Endodermal cell (in vitro differentiated cells): ENCODE results near the gene ARID4B. TPM values are rescaled to one million over a fixed set of nuclear protein-coding genes. Genes with fewer than 3 reads are reported as not detected.

ENCODE experiments used
- DNase-seq: peaks from one replicate; pipeline ENCODE4 v3.0.0-alpha.2; 2017
- H3K27ac ChIP-seq: 2 replicates; pipeline ENCODE4 v1.5.1; 2013; ENCODE audit warnings: mild to moderate bottlenecking, low read depth, low read length, moderate library complexity
- H3K27me3 ChIP-seq: 2 replicates; pipeline ENCODE4 v1.6.1; 2013; ENCODE audit warnings: mild to moderate bottlenecking, low read length, moderate library complexity; ENCODE audit not compliant: insufficient read depth, control insufficient read depth, poor library complexity, severe bottlenecking
- H3K36me3 ChIP-seq: 2 replicates; pipeline ENCODE4 v1.7.0; 2013; ENCODE audit warnings: mild to moderate bottlenecking, low read length, moderate library complexity; ENCODE audit not compliant: control insufficient read depth, insufficient read depth
- H3K4me1 ChIP-seq: one replicate; pipeline ENCODE4 v1.7.0; 2013; ENCODE audit warnings: low read length; ENCODE audit not compliant: control insufficient read depth, insufficient read depth
- H3K4me3 ChIP-seq: 2 replicates; pipeline ENCODE4 v1.5.1; 2013; ENCODE audit warnings: mild to moderate bottlenecking, low read length, moderate library complexity
- H3K9ac ChIP-seq: 2 replicates; pipeline ENCODE4 v1.6.1; 2013; ENCODE audit warnings: mild to moderate bottlenecking, low read length, moderate library complexity; ENCODE audit not compliant: poor library complexity, severe bottlenecking; ENCODE audit errors: extremely low read depth
- H3K9me3 ChIP-seq: 2 replicates; pipeline ENCODE4 v1.6.1; 2013; ENCODE audit warnings: mild to moderate bottlenecking, low read length, moderate library complexity; ENCODE audit not compliant: control insufficient read depth
- H3K27ac Mint-ChIP-seq: 2 replicates; pipeline ENCODE4 v1.8.0; 2020; ENCODE audit warnings: mixed read lengths
- H3K27me3 Mint-ChIP-seq: 2 replicates; pipeline ENCODE4 v1.8.0; 2021; ENCODE audit warnings: mild to moderate bottlenecking, mixed read lengths; ENCODE audit not compliant: insufficient read depth
- H3K36me3 Mint-ChIP-seq: 2 replicates; pipeline ENCODE4 v1.8.0; 2020; ENCODE audit warnings: low read depth, mixed read lengths
- H3K4me1 Mint-ChIP-seq: 2 replicates; pipeline ENCODE4 v1.8.0; 2020; ENCODE audit warnings: mixed read lengths
- H3K4me3 Mint-ChIP-seq: 2 replicates; pipeline ENCODE4 v1.8.0; 2020; ENCODE audit warnings: mild to moderate bottlenecking, moderate library complexity, mixed read lengths
- H3K9me3 Mint-ChIP-seq: 2 replicates; pipeline ENCODE4 v1.8.0; 2020; ENCODE audit warnings: mild to moderate bottlenecking, mixed read lengths
- CTCF ChIP-seq: fragments of 200-600 bp; sonication (generic); conservative IDR thresholded peaks from 2 replicates; pipeline ENCODE4 v1.5.0; 2021; ENCODE audit warnings: antibody characterized with exemption, mild to moderate bottlenecking
- WGBS, 2 experiments: methylation state at CpG; one replicate each; pipeline versions ENCODE4 v1.1.5 to v1.1.7; 2013; ENCODE audit warnings: missing lambda C conversion rate in 2 of 2, mixed read lengths in 1 of 2; ENCODE audit not compliant: insufficient coverage in 1 of 2, insufficient read length in 1 of 2; 5-methylcytosine and 5-hydroxymethylcytosine counted together
- total RNA-seq, 2 donors: library from RNA; stranded (reverse); fragmentation: NEBNext Ultra II Directional in 1 of 2; extraction: Animal tissue kit (Norgen Biotek cat#: 25700) in 1 of 2; gene quantifications; 2 replicates in 1 of 2; 3 replicates in 1 of 2; pipeline ENCODE4 v1.2.1, GENCODE V29; 2021

The ARID4B gene
- total RNA-seq, 2 donors from 2014 or later: 40.6 to 43.1 TPM

GRCh38 chr1:235158680-235159079, 169.3 kb downstream of the ARID4B start:
- Histone ChIP-seq H3K9ac (no peak overlapping the region), H3K9me3 (no peaks in the 10 kb centered on the region), H3K27ac (no peak overlapping the region), H3K27me3 (no peaks in the 10 kb centered on the region), H3K4me3 (no peak overlapping the region), H3K36me3 (peaks cover 49% of the 10 kb centered on the region), H3K4me1 (no peaks in the 10 kb centered on the region)
- H3K27me3 Mint-ChIP-seq: no peaks in the 10 kb centered on the region
- H3K36me3 Mint-ChIP-seq: peaks cover 30% of the 10 kb centered on the region
- 91 to 96% methylated on average over 4 to 6 of the region's 6 CpGs for WGBS, 2 experiments
- H3K4me1 Mint-ChIP-seq: peaks cover 6% of the 10 kb centered on the region
- H3K9me3 Mint-ChIP-seq: no peaks in the 10 kb centered on the region
- TF ChIP-seq CTCF: no peak
- no peak overlapping the region for H3K4me3 Mint-ChIP-seq
- peak overlapping the region; percentile 27 for H3K27ac Mint-ChIP-seq
- no peak for DNase-seq

GRCh38 chr1:235157150-235157549, 170.8 kb downstream of the ARID4B start:
- H3K36me3 Mint-ChIP-seq: peaks cover 44% of the 10 kb centered on the region
- Histone ChIP-seq H3K4me1 (no peaks in the 10 kb centered on the region), H3K9me3 (no peaks in the 10 kb centered on the region), H3K4me3 (peak overlapping the region; percentile 37), H3K9ac (no peak overlapping the region), H3K36me3 (peaks cover 61% of the 10 kb centered on the region), H3K27ac (no peak overlapping the region), H3K27me3 (no peaks in the 10 kb centered on the region)
- no peak for TF ChIP-seq CTCF
- WGBS, 2 experiments: 94% methylated on average over 3 to 4 of the region's 4 CpGs
- no peaks in the 10 kb centered on the region for H3K9me3 Mint-ChIP-seq
- H3K4me3 Mint-ChIP-seq: no peak overlapping the region
- no peak for DNase-seq
- H3K27me3 Mint-ChIP-seq: no peaks in the 10 kb centered on the region
- no peak overlapping the region for H3K27ac Mint-ChIP-seq
- H3K4me1 Mint-ChIP-seq: peaks cover 6% of the 10 kb centered on the region

- Histone ChIP-seq H3K4me3 (no peak overlapping the region), H3K36me3 (peaks cover 62% of the 10 kb centered on the region), H3K9ac (no peak overlapping the region), H3K27me3 (no peaks in the 10 kb centered on the region), H3K27ac (no peak overlapping the region), H3K4me1 (no peaks in the 10 kb centered on the region), H3K9me3 (no peaks in the 10 kb centered on the region)
- H3K9me3 Mint-ChIP-seq: no peaks in the 10 kb centered on the region
- peaks cover 4% of the 10 kb centered on the region for H3K4me1 Mint-ChIP-seq
- no peak overlapping the region for H3K4me3 Mint-ChIP-seq
- TF ChIP-seq CTCF: no peak
- no peak overlapping the region for H3K27ac Mint-ChIP-seq
- 94 to 98% methylated on average over 4 of the region's 4 CpGs for WGBS, 2 experiments
- H3K36me3 Mint-ChIP-seq: peaks cover 46% of the 10 kb centered on the region
- DNase-seq: no peak
- no peaks in the 10 kb centered on the region for H3K27me3 Mint-ChIP-seq
These were observed 171.2 kb downstream of the ARID4B start for GRCh38 chr1:235156740-235157139.
